Retina (tissue), 1 donor: ENCODE data around the gene TSPAN3.

Experiments
- DNase-seq: peaks from one replicate; pipeline ENCODE4 v3.0.0-alpha.2; 2016

TSPAN3 gene

DNA sequence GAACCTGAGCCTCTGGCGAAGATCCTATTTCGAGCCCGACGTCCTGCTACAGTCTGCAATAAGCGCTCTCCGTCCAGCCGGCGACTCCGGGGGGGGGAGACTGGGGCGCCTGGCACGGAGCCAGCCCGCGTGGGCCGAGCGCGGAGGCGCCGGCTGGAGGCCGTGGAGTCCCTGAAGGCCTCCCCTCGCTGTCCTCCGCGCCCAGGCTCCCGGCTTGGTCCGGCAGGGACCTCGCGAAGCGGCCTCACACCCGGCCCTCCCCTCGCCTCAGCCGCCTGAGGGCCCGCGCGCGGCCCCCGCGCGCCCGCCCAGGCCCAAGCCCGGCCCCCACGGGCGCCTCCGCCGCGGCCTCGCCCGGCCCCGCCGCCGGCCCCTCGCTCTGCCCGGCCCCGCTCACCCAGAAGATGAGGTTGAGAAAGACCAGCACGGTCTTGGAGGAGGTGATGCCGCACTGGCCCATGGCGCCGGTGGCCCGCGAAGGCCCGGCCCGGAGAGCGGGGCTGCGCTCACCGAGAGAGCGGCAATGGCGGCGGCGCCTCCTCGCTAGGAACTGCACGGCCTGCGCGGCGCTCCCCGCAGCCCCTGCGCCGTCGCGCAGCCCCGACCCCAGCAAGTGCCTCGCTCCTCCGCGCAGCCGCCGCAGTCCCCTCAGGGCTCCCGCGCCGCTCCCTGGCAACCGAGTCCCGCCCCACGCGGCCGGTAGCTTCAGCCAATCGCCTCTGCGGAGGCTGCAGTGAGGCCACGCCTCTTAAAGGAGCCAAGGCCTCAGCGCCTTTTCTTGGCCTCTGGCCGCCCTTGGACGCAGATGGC, at the start of gene TSPAN3:
Gene TSPAN3 (minus strand): TSS at position 615 of the 810 bp plus-strand sequence. CDS start 155 bp downstream, at position 460.
- peak; percentile 95 for DNase-seq

DNA sequence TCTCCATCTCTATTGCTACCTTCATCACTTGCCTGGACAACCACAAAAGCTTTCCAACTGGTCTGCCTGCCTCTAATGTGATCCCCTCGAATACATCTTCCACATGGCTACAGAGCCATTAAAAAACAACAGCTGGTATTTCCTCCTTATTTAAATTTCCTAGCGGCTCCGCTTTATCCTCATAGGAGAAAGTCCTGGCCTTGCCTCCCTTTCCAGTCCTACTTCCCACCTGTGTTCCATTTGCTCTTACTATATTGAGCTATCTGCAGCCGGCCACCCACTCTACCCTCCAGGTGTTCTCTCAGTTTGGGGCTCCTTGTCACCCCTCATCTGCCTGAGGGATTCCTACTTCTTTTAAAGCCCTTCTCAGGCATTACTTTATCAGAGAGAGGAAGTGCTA, 49.7 kb upstream of the TSPAN3 start:
- no peak for DNase-seq

DNA sequence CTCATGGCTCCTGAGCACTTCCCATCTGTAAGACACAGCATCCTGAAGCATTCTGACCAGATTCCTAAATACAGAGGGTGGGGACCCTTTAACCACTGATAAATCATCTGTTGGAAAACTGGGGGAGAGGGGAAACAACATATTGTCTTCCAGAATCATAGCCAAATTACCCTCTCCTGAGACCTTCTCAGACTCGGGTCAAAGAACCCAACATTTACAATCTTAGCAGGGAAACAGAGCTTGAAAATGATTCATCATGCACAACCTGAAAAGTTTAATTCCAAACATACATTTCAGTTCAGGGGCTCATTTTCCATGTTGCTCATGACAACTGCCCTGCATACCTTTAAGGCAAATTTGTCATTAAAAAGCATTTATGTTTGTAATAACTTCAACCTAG, 48.5 kb upstream of the TSPAN3 start:
- no peak for DNase-seq

DNA sequence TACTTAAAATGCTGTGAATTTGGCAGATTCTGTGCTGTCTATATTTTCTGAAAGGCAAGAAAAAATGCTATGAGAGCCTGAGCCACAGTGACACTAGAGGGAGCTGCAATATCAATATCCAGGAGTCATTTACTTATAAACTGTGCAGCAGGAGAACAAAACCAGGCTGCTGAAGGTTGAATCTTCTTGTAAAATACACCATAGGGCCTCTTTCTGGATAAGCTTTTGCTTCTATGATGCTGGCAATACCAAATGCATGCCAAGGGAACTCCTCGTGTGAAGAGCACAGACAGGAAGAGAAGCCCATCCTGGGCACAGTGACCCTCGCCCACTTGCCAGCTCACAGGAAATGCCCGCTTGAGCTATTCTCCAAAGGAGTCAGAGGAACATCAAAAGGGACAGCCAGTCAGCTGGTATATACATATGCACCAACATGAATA, 48.0 kb upstream of the TSPAN3 start:
- peak; percentile 65 for DNase-seq

DNA sequence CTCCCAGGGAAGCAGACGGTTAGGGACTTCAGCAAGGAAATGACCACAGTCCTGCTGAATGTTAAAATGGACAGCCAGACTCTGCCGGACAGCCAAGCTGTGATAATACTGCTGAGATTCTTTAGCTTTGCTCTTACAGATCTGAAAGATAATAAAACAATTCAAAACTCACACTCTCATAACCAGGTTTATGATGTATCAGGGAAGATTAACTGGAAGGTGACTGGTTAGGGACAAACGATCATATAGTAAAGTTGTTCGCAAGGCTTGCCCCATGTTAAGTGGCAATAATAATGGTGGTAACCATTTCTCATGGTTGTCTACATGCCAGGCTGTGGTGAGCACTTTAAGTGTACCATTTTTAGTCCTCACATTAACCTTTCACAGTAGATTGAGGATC, 44.3 kb upstream of the TSPAN3 start:
- DNase-seq: no peak

DNA sequence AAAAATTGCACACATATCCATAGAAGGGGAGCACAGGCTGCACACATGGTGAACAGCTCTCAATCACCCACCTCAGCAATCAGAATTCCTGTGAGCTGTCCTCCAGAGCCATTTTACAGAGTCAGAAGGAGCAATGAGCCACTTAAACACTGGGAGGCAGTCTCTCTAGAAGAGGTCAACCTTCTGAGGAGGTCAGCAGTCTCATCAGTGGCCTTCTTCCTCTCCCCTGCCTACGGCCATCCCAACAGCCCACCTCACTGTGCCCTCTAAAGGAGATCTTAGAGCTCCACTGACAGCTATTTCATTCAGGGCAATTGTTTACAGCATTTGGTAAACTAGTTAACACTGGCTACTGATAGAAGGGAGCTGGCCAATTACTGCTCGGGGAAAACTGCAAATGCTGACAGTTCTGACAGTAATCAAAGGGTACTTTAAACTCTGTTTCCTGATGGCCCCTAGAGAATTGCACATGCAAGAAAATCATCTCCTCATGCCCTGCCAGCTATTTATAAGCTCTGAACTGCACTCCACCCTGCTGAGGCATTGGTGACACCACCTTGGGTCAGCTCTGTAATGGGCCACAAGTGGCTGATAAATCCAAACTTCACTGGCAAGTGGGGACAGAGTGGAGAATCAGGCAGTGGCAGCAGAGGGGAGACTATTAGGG, 42.1 kb upstream of the TSPAN3 start:
- no peak for DNase-seq

DNA sequence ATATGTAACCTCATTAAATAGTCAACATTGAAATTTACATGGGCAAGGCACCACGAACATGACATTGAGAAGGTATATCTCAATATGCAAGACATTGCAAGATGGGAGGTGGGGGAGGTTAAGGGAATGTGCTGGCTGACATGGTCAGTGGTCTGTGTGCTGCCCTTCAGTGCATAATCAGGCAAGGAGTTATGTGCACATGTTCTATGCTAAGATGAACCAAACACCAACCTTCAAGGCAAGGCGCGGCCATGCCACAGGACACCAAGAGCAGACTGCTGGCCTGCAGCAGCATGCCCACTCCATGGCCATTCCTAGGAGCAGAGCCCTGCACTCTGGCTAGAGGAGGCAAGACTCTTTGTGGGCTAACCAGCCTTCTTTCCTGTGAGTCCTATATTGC, 40.9 kb upstream of the TSPAN3 start:
- no peak for DNase-seq

DNA sequence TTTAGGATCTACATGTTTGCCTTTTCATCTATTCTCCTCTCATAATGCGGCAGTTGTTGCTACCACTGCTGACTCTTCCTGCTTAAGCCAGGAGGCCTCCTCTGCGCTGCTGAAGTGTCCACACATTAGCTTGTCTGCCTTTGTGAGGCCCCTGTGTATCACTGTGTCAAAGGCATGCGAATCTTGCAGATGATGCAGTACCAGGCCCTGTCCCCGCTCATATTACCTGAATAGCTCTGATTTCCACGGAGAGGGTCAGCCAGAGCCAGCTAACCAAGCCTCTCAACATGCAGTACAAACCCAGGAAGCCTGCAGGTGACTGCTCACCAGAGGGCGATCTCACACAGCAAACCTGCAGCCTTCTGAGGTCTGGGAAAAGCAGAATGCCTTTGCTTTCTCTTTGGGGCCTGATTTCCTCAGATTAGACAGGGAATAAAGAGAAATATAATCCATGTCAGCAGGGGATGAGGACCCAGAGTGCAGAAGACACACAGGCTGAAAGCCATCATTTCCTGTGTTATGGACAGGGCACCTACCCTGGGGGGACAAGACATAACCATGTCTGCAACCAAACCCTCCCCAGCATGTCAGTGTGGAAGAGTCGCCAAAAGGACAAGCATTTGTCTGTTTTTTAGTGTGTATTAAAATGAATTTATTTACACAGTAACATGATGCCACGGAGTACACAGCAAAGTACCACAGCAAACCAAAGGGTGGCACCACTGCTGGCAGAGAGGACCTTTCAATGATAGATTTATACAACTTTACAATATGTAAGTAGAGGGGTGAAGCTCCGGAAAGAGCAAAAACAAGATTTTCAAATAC, 36.8 kb upstream of the TSPAN3 start:
- peak; percentile 77 for DNase-seq

DNA sequence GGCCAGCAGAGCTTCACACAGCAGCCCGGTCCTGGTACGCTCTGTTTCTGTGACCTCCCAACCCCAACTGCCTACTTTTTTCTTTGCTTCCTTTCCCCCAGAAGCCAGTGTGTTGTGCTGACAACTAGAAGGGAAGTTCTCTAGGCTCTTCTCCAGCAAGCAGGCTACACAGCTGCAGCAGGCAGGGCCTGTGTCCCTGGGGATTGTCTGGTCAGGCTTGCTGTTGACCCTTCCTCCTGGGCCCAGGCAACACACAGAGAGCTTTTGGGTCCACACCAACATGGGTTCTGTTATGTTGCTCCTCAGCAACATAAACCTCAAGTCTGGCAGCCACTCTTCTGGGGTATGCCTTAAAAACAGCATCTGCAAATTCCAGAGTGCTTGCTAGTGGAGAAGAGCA, 36.2 kb upstream of the TSPAN3 start:
- no peak for DNase-seq

DNA sequence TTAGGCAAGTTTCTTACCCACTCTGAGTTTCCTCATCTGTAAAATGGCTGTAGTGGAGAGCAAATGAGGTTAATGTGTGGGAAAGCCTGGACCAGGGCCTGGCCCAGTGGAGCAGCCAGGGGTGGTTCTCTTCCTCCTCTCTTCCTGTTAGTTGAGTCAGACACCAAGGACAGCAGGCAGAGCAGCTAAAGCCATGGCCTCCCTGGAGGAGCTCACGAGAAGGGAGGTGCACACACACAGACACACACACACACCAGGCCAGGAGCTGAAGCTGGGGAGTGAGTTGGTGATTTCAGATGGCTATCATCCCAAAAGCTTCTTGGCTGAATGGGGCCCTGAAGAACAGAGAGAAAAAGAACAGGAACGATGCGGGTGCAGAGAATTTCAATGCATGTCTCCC, 33.2 kb upstream of the TSPAN3 start:
- DNase-seq: no peak

DNA sequence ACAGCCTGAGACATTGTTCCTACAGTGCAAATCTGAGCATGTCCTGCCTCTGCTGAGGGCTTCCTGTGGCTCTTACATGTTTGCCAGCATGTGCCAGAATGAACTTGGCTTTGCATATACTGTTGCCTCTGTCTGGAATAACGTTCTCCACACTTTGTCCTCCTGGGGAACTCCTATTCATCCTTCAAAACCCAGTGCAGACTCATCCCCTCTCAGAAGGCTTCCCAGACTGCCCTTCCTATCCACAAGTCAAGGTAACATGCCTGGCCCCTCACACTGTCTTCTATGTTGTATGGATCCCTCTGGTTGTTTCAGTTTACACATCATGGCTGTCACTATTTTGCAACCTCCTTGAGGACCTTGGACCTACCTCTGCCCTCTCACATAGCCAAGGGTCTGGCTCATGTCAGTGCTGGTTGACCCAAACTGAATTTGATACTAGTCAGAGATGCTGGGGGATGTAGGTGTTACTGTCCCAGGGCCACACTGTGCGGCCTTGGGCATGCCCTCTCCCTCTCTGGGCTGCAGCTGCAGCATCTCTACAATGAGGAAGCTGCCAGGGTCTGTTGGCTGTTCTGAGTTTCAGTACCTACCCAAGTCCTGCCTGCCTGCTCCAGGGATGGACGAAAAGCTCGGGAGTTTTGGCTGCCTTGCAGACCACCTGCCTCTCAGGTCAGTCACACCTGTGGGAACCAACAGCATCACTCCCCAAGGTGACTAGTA, 29.0 kb upstream of the TSPAN3 start:
- no peak for DNase-seq

DNA sequence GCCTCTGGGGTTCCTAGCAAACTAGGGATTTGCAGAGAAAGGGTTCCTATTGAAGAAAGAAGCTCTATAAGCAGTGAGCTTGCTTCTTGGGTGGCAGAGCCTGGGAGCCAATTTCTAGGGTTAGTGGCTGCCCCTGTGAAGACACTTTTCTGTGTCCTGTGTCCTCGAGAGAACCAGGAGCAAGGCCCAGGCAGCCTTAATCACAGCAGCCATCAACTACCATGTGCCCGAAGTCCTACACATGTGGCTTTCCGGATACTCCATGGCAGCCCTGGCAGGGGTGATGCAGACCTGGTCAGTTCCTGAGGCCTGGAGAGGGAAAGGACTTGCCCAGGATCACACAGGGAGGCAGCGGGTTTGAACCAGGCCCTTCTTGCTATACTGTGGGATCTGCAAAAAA, 27.7 kb upstream of the TSPAN3 start:
- no peak for DNase-seq

DNA sequence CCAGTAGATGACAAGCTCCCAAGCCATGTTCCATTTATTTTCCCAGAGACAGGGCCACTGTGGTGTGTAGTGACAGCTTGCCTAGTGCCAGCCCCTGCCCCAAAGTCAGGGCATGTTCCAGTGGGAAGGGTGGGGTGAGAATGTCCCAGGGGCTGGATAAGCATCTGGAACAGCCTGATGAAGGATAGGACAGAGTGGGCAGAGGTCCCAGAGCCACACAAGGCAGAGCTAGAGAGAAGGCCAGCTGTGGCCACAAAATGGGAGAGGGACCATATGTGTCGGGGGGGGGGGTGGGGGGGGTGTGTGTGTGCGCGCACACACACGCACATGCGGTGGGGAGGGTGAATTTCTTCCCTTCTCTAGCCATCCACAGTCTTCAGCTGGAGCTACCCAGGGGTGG, 27.0 kb upstream of the TSPAN3 start:
- DNase-seq: no peak

DNA sequence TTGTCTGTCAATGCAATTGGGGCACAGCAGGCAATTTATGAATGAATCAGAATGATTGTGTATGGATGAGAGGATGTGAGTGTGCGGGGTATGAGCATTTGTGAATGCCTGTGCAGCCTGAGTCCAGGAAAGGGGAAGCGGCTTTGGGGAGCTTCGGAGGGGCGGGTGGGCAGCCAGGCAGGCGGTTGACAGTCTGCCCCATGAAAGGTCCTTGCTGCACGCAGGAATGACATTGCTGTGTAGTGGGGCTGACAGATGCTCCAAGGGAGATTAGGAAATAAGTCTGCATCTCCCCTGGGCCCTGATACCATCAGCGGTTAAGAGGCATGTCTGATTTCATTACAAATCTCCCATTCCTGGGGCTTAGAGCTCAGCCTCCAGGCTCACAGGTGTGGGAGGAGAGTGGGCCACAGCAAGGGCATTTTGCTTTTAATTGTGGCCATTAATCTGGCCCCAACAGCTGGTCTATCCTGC, 26.4 kb upstream of the TSPAN3 start:
- DNase-seq: peak; percentile 68

DNA sequence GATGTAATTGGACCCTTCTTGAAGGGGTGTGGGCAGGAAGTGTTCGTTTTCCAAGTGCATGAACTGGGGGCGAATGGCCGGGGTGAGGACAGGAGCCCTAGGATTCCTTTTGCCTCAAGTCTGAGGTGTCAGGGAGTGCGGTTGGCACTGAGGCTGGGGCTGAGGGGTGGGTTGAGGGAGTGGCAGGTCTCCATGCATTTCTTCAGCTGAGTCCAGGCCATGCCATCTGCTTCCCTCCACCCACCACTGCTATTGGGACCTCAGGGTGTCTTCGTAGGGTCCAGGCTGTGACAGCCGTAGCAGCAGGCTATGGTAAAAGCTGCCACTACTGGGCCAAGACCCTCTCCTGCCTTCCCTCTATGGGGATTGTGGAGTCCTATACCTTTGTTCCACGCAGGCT, 25.6 kb upstream of the TSPAN3 start:
- no peak for DNase-seq

DNA sequence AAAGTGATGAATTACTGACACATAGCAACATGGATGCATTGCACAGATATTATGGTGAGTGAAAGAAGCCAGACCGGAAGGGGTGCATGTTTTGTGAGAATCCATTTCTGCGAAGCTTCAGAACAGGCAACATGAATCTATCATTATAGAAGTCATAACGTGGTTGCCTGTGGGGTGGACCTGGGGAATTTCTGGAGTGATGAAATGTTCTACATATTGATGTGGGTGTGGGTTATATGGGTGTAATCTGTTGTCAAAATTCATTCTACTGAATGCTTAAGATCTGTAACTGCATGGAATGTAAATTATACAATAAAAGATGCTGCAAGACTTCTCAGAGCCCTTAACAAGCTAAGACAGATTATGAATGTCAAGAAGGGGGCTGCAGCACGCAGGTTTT, 25.2 kb upstream of the TSPAN3 start:
- DNase-seq: no peak

DNA sequence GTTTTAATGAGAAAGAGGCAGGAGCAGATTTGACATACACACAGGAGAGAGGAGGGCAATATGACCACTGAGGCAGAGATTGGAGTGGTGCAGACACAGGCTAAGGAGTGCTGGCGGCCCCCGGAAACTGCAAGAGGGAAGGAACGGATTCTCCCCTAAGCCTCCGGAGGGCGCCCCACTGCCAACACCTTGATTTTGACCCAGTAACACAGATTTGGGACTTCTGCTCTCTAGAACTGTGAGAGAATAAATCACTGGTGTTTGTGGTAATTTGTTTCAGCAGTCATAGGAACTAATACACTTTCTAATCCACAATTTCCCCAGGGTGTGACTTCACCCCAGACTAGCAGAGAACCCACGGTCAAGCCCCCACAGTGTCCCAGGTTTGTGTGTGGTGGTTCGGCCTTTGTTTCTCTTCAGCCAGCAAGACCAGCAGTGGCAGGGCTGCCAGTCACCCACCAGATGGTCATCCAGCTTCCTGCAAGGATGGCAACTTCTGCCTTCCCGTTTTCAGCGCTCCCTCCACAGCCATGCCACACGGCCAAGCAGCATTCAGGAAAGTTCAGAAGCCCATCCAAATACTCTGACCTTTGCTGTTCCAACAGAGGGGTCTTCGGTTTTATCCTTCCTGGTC, 23.6 kb upstream of the TSPAN3 start:
- DNase-seq: no peak

DNA sequence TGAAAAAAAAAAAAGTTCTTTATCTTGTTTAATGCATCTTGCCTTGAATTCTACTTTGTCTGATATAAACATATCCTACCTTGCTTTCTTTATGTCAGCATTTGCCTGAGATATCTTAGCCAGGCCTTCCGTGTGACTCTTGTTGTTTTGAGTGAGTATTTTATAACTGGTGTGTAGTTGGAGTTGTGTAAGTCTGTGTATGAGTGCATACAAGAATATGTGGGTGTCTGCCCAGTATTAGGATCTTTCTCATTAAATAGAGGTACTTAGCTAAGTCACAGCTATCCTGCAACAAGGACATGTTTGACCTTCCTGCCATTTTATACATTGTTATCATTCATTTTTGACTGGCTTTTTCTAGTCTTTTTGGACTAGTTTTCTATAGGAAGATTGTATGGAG, 22.5 kb upstream of the TSPAN3 start:
- no peak for DNase-seq

DNA sequence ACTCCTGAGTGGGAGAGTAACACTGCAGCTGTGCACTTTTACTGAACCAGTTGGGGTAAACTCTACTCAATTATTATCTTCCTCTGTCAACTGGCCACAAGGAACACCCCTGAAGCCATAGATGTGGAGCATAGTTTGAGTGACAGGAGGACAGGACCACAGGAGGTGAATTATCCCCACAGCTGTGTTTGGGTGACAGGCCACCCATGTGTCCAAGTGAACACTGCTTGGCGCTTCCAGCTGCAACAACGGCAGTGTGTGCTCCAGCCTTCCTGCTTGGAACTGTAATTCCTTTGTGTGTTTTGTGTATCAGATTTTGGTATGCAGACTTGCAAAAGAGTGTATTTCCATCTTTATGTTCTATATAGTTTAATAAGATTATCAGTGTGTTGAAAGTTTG, 20.2 kb upstream of the TSPAN3 start:
- DNase-seq: no peak

DNA sequence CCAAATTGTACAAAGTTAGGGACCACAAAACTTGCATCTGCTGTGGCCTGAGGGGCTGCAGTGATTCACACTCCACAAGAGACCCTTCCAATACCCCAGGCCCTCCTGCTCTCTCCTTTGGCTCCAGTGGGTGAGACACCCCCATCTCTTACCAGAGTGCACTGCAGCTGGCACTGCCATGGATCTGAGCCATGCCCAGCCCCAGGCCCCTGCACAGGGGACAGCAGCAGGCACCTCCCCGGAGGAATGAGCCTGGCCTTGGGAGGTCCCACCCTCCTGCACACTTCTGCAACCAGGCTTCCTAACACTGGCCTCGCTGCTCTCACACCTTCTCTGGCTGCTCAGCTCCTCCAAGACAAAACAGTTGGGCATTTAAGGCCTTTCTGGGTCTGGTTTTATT, 16.3 kb upstream of the TSPAN3 start:
- no peak for DNase-seq

DNA sequence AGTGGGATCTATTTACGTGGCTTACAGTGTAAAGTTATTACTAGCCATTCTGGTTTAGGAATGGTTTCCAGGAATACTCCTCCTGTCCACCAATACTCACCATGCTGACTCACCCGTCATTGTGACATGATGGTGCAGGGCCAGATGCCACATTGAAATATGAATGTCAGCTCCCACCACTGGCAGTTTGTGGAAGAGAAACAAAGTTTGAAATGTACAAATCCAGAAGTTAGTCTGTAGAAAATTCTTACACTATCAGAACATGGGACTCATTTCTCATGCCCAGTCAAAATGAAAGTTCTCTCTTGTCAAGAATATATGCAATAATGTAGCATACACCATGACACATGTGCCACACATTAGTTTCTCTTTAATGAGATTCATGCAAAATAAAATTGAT, 14.4 kb upstream of the TSPAN3 start:
- no peak for DNase-seq

DNA sequence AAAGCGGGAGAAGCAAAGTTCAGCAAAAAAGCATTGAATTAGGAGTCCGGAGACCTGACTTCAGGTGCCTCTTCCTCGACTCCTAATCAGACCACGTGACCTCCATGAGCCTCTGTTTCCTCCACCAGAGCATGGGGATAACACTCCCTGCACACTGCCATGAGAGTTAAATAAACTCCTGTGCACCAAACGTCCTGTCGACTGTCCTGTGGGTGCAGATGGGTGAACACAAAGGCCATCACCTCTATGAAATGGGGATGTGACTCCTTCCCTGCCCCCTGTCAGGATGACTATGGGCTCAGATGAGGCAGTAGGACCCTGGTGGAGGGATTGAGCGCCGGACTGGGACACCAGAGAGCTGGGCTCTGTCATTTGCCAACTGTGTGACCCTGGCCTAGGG, 13.5 kb upstream of the TSPAN3 start:
- no peak for DNase-seq
